Measurements from ENCODE around the gene ANXA6. TPM values are rescaled to one million over a fixed set of nuclear protein-coding genes. Genes with fewer than 3 reads are reported as not detected.

Gene ANXA6
- total RNA-seq, 1 experiment from 2014 or later: 98.7 TPM

DNA sequence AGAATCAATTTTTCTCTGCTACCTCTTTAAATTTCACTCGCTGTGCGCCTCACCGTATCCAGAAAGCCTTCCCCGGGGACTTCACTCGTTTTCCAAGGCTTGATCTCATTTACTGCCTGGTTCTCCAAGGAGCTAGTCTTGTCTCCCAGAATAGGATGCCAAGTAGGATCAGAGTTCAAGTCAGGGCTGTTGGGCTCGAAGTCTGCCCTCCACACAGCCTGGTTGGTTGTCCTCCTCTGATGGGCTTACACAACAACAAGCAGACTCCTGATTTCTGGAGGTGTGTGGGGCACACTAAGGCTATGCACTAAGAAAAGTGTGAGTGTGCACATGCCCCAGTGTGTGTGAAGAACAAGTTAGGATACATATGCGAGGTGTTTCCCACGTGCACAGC is 62.7 kb downstream of the ANXA6 start:
- H4K91ac ChIP-seq (ENCODE audit: insufficient read length, low read depth, low read length): no peak overlapping the region
- H3K4ac ChIP-seq (ENCODE audit: low read depth, low read length): no peak overlapping the region
- no peak overlapping the region for H3K23ac ChIP-seq (ENCODE audit: insufficient read length, low read depth, low read length)
- no peak for DNase-seq
- Mint-ChIP-seq H3K27ac (0 out of 7 replicates have a peak overlapping the region, but pooled peaks of 1 of the 3 experiments have one; percentile 31), H3K36me3 (ENCODE audit: insufficient read depth in 1 of 3, low read depth in 3 of 3) (no peaks in the 10 kb centered on the region), H3K4me3 (no peak overlapping the region), H3K9me3 (no peaks in the 10 kb centered on the region), H3K4me1 (peaks cover 36 to 38% of the 10 kb centered on the region in 2 experiments), H3K27me3 (ENCODE audit: low read depth) (no peaks in the 10 kb centered on the region)
- no peak overlapping the region for H3K14ac ChIP-seq (ENCODE audit: insufficient read depth, low read length)
- H4K5ac ChIP-seq (ENCODE audit: insufficient read length, low read depth, low read length): no peak overlapping the region
- H3K79me1 ChIP-seq (ENCODE audit: insufficient read depth, low read depth, low read length, poor library complexity, severe bottlenecking): no peaks in the 10 kb centered on the region
- no peak overlapping the region for H3K4me2 ChIP-seq (ENCODE audit: insufficient read depth, insufficient read length, low read length)
- no peak overlapping the region for H2BK5ac ChIP-seq (ENCODE audit: insufficient read length, low read length)
- no CpG with 5 or more reads among the region's 8 CpGs for WGBS (ENCODE audit: extremely low coverage, insufficient read length, low lambda C conversion rate)
- H2AFZ ChIP-seq (ENCODE audit: low read length): no peak overlapping the region
- H4K20me1 ChIP-seq (ENCODE audit: control insufficient read depth, insufficient read depth, insufficient read length): no peaks in the 10 kb centered on the region
- H2BK15ac ChIP-seq (ENCODE audit: low read depth, low read length): no peak overlapping the region
- H3K18ac ChIP-seq (ENCODE audit: insufficient read length, low read depth, low read length): no peak overlapping the region
- no peak overlapping the region for H3K27ac ChIP-seq (ENCODE audit: insufficient read length, low read depth, low read length)
- no peak overlapping the region for H2BK20ac ChIP-seq (ENCODE audit: low read depth, low read length, poor library complexity, severe bottlenecking)
- no peaks in the 10 kb centered on the region for H3K23me2 ChIP-seq (ENCODE audit: insufficient read length, low read depth, low read length, poor library complexity, severe bottlenecking)
- no peaks in the 10 kb centered on the region for H3K27me3 ChIP-seq (ENCODE audit: insufficient read depth, low read length)
- H3K9me3 ChIP-seq (ENCODE audit: control insufficient read depth, low read depth, low read length): no peaks in the 10 kb centered on the region
- H2BK12ac ChIP-seq (ENCODE audit: insufficient read length, low read depth, low read length): no peak overlapping the region
- H3K56ac ChIP-seq (ENCODE audit: insufficient read length, low read depth, low read length): no peak overlapping the region
- H2BK120ac ChIP-seq (ENCODE audit: low read depth, low read length, poor library complexity, severe bottlenecking): no peak overlapping the region
- no peak overlapping the region for H2AK5ac ChIP-seq (ENCODE audit: insufficient read length, low read length)
- no peaks in the 10 kb centered on the region for H3K79me2 ChIP-seq (ENCODE audit: insufficient read depth, low read length)
- no peak overlapping the region for H3T11ph ChIP-seq (ENCODE audit: low read length)
- H3K4me1 ChIP-seq (ENCODE audit: insufficient read depth, low read length): peaks cover 2% of the 10 kb centered on the region; the same call in 1 of the 2 replicates
- no peak overlapping the region for H3K9ac ChIP-seq (ENCODE audit: extremely low read depth, insufficient read length, low read length)
- no peak overlapping the region for H4K8ac ChIP-seq (replicated peaks; ENCODE audit: insufficient read length, low read depth, low read length)
- no peak for TF ChIP-seq CTCF (conservative IDR thresholded peaks at IDR 0.05)
